Kidney (tissue), 14 donors: ENCODE results near the gene NEAT1. TPM values are rescaled to one million over a fixed set of nuclear protein-coding genes. Genes with fewer than 3 reads are reported as not detected.

Experiments used
- DNase-seq, 5 donors: peaks; one replicate each; pipeline ENCODE4 v3.0.0-alpha.2; 2013 to 2020
- FAIRE-seq: peaks from 2 replicates; lab custom pipeline; 2012; peaks lifted over from hg19 to GRCh38; lab: Jason Lieb, UNC
- H3K27ac ChIP-seq, 2 donors: one replicate each; pipeline ENCODE4 v1.7.0; 2013; ENCODE audit warnings: low read depth in 2 of 2, low read length in 2 of 2, inconsistent platforms in 1 of 2
- H3K27me3 ChIP-seq: one replicate; pipeline ENCODE4 v1.7.1; 2013; ENCODE audit warnings: low read length, inconsistent platforms; ENCODE audit not compliant: control insufficient read depth, insufficient read depth
- H3K36me3 ChIP-seq, 3 donors: one replicate each; pipeline versions ENCODE4 v1.7.0 to v1.7.1; 2013; ENCODE audit warnings: low read length in 3 of 3, control low read depth in 1 of 3, inconsistent platforms in 1 of 3; ENCODE audit not compliant: insufficient read depth in 3 of 3, control insufficient read depth in 2 of 3
- H3K4me1 ChIP-seq, 3 donors: one replicate each; pipeline versions ENCODE4 v1.7.0 to v1.7.1; 2013; ENCODE audit warnings: low read length in 3 of 3, inconsistent platforms in 1 of 3, low read depth in 1 of 3; ENCODE audit not compliant: control insufficient read depth in 2 of 3, insufficient read depth in 2 of 3
- H3K4me3 ChIP-seq, 3 donors: one replicate each; pipeline versions ENCODE4 v1.7.0 to v1.8.1; 2013; ENCODE audit warnings: low read length in 3 of 3, control low read depth in 1 of 3, inconsistent platforms in 1 of 3
- H3K9ac ChIP-seq, 3 donors: one replicate each; pipeline versions ENCODE4 v1.7.0 to v1.7.1; 2013; ENCODE audit warnings: low read length in 3 of 3, control low read depth in 1 of 3, inconsistent platforms in 1 of 3
- H3K9me3 ChIP-seq, 3 donors: one replicate each; pipeline versions ENCODE4 v1.7.0 to v1.7.1; 2013; ENCODE audit warnings: low read length in 3 of 3, control low read depth in 1 of 3, inconsistent platforms in 1 of 3; ENCODE audit not compliant: control insufficient read depth in 2 of 3, insufficient read depth in 1 of 3
- CTCF ChIP-seq: IDR thresholded peaks from 3 replicates; pipeline ENCODE4 v1.5.1; 2012; ENCODE audit warnings: mild to moderate bottlenecking, moderate library complexity, borderline replicate concordance; ENCODE audit not compliant: insufficient read depth; ENCODE audit errors: extremely low read depth
- intact Hi-C: fragments of 100-400 bp; cut with DNase I; formaldehyde crosslinking; loops from one replicate; pipeline ENCODE4 v1.11.1; 2022
- polyA plus RNA-seq: library from polyadenylated mRNA; stranded (reverse); fragments of 350-450 nt; fragmentation: Illumina TruSeq; extraction: RNeasy Lipid Tissue Mini Kit (QIAGEN cat#74804); gene quantifications from one replicate; pipeline ENCODE4 v1.2.3, GENCODE V29; 2014; ENCODE audit warnings: low read depth, low replicate concordance; ENCODE audit not compliant: insufficient read depth
- total RNA-seq: library from RNA; stranded (reverse); fragmentation: NEBNext Ultra II Directional; extraction: Animal tissue kit (Norgen Biotek cat#: 25700); gene quantifications from one replicate; pipeline ENCODE4 v1.2.1, GENCODE V29; 2021
- donor health status: control.
- donor health status: control.
- donor health status: control.
- donor health status: control.
- donor health status: control.
- donor health status: DM: yes; HTN: yes; CAD: no.
- donor health status: Normal renal cell carcinoma (clear cell type).

The NEAT1 gene
- total and polyA plus RNA-seq, 2 donors from 2014 or later: 595 to 1,006 TPM

GRCh38 chr11:65392899-65393298, 29.7 kb upstream of the NEAT1 start:
- Histone ChIP-seq H3K4me3 (no peak overlapping the region), H3K4me1 (peaks cover 0 to 23% (median 12%) of the 10 kb centered on the region in 3 donors), H3K27me3 (no peaks in the 10 kb centered on the region), H3K27ac (no peak overlapping the region), H3K36me3 (peaks cover 0 to 9% (median 7%) of the 10 kb centered on the region in 3 donors), H3K9ac (no peak overlapping the region), H3K9me3 (no peaks in the 10 kb centered on the region)
- DNase-seq (peak in 1 of 5 donors; percentile 45), FAIRE-seq (no peak)
- no peak for TF ChIP-seq CTCF
- intact Hi-C loops: no loop called here

- H3K9ac ChIP-seq: no peak overlapping the region
- H3K9me3 ChIP-seq: no peaks in the 10 kb centered on the region
- FAIRE-seq (no peak), DNase-seq (no peak)
- peaks cover 0 to 22% (median 6%) of the 10 kb centered on the region in 3 donors for H3K4me1 ChIP-seq
- H3K27ac ChIP-seq: no peak overlapping the region
- no peak overlapping the region for H3K4me3 ChIP-seq
- TF ChIP-seq CTCF: no peak
- intact Hi-C loops: no loop called here
- H3K36me3 ChIP-seq: peaks cover 0 to 9% (median 7%) of the 10 kb centered on the region in 3 donors
- no peaks in the 10 kb centered on the region for H3K27me3 ChIP-seq
Measured at GRCh38 chr11:65393513-65394079, 29.0 kb upstream of the NEAT1 start.

GRCh38 chr11:65394125-65394536, 28.5 kb upstream of the NEAT1 start:
- DNase-seq: peak in 1 of 5 donors; percentile 75
- H3K4me1 ChIP-seq: peaks cover 0 to 19% (median 3%) of the 10 kb centered on the region in 3 donors
- H3K27ac ChIP-seq: no peak overlapping the region
- H3K4me3 ChIP-seq: no peak overlapping the region
- no peaks in the 10 kb centered on the region for H3K27me3 ChIP-seq
- FAIRE-seq: no peak
- H3K36me3 ChIP-seq: peaks cover 0 to 9% (median 7%) of the 10 kb centered on the region in 3 donors
- no peaks in the 10 kb centered on the region for H3K9me3 ChIP-seq
- no peak overlapping the region for H3K9ac ChIP-seq
- TF ChIP-seq CTCF: no peak
- intact Hi-C loops: no loop called here
